HFF-Myc (cell line): ENCODE data around the gene PLEKHB1.

Experiments
- DNase-seq: peaks from one replicate; pipeline ENCODE4 v3.0.0-alpha.2; 2011; ENCODE audit warnings: low read depth; ENCODE audit errors: extremely low read depth
- H3K4me3 ChIP-seq: replicated peaks from 2 replicates; pipeline ENCODE4 v1.5.1; 2011; ENCODE audit warnings: low read depth, mild to moderate bottlenecking, control low read depth, low read length
- TF ChIP-seq, protein P1 (sequence below): IDR thresholded peaks from 2 replicates; pipeline ENCODE4 v1.5.1; 2012; ENCODE audit warnings: mild to moderate bottlenecking, low read depth, low read length, control low read depth; ENCODE audit errors: missing control alignments

Gene PLEKHB1

DNA sequence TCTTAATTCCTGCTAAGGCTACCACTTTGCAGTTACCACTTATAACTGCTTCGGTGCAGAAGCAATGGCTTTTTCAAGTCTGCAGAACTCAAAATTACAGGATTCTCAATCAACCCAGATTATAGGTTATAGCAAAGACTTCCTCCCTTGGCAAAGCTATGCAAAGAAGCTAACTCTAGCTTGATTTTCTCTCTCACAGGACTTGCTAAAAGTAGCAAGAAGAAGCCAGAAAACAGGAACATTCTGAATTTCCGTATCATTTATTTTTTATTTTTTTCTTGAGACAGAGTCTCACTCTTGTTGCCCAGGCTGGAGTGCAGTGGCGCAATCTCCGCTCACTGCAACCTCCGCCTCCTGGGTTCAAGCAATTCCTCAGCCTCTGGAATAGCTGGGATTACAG lies 10.7 kb upstream of the PLEKHB1 start:
- H3K4me3 ChIP-seq: no peak overlapping the region
- no peak for DNase-seq
- TF ChIP-seq, protein P1, sequence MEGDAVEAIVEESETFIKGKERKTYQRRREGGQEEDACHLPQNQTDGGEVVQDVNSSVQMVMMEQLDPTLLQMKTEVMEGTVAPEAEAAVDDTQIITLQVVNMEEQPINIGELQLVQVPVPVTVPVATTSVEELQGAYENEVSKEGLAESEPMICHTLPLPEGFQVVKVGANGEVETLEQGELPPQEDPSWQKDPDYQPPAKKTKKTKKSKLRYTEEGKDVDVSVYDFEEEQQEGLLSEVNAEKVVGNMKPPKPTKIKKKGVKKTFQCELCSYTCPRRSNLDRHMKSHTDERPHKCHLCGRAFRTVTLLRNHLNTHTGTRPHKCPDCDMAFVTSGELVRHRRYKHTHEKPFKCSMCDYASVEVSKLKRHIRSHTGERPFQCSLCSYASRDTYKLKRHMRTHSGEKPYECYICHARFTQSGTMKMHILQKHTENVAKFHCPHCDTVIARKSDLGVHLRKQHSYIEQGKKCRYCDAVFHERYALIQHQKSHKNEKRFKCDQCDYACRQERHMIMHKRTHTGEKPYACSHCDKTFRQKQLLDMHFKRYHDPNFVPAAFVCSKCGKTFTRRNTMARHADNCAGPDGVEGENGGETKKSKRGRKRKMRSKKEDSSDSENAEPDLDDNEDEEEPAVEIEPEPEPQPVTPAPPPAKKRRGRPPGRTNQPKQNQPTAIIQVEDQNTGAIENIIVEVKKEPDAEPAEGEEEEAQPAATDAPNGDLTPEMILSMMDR: no peak

DNA sequence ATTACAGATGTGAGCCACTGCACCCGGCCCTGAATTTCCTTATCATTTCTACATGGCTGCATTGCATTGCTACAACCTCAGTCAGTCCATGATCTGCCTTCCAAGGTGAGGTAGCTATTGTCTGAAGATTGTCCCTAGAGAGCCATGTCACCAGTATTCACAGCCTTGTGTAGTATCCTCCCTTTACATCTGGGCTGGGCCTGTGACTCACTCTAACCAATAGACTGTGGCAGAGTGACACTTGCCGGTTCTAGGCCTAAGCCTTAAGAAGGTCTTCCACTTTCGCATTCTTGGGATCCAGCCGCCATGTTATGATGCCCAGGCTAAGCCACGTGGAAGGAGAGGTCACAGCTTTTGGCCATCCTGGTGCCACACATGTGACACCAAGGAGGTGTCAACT lies 10.1 kb upstream of the PLEKHB1 start:
- TF ChIP-seq, protein P1: no peak
- no peak for DNase-seq
- no peak overlapping the region for H3K4me3 ChIP-seq

DNA sequence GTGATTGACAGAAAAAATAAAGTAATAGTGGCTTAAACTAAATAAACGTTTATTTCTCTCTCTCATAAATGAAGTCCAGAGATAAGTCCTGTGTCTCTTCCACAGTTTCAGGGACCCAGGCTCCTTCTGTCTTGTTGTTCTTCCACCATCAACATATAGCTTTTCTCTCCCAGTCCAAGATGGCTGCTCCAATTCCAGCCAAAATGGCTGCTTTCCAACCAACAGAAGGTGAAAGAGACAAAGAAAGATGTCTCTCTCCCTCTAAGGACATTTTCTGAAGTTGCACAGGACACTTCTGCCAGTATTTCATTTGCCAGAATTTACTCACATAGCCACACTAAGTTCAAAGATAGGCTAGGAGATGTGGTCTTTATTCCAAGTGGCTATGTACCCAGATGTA lies 9.4 kb upstream of the PLEKHB1 start:
- H3K4me3 ChIP-seq: no peak overlapping the region
- no peak for DNase-seq
- TF ChIP-seq, protein P1: no peak

DNA sequence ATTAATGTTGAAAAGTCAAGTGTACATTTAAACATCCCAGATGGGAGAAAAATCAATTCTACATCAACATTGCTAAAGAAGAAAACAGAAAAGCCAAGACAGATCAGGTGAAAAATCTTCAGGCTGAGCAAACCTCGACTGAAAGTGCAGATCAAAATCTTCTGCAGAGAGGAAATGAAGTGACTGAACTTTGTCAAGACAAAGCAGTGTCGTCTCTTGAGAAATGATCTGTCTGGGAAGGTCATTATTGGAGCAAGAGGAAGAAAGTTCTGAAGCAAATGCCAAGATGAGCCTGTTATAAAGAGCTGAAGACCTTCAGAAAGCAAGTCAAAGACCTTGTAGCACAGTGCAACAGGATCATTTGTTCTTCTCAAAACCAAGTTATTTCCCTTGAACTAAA lies 5.8 kb upstream of the PLEKHB1 start:
- TF ChIP-seq, protein P1: no peak
- DNase-seq: no peak
- no peak overlapping the region for H3K4me3 ChIP-seq

DNA sequence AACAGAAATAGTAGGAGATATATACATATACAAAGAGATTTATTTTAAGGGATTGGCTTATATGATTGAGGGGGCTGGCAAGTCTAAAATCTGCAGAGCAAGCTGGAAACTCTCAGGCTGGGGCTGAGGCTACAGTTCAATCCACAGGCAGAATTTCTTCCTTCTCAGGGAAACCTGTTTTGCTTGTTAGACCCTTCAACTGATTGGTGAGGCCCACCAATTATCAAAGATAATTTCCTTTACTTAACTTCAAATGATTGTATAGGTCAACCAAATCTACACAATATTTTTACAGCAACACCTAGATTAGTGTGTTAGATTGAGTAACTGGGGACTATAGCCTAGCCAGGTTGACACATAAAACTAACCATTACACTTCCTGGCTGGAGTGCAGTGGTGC lies 4.7 kb upstream of the PLEKHB1 start:
- no peak for DNase-seq
- no peak overlapping the region for H3K4me3 ChIP-seq
- TF ChIP-seq, protein P1: no peak

DNA sequence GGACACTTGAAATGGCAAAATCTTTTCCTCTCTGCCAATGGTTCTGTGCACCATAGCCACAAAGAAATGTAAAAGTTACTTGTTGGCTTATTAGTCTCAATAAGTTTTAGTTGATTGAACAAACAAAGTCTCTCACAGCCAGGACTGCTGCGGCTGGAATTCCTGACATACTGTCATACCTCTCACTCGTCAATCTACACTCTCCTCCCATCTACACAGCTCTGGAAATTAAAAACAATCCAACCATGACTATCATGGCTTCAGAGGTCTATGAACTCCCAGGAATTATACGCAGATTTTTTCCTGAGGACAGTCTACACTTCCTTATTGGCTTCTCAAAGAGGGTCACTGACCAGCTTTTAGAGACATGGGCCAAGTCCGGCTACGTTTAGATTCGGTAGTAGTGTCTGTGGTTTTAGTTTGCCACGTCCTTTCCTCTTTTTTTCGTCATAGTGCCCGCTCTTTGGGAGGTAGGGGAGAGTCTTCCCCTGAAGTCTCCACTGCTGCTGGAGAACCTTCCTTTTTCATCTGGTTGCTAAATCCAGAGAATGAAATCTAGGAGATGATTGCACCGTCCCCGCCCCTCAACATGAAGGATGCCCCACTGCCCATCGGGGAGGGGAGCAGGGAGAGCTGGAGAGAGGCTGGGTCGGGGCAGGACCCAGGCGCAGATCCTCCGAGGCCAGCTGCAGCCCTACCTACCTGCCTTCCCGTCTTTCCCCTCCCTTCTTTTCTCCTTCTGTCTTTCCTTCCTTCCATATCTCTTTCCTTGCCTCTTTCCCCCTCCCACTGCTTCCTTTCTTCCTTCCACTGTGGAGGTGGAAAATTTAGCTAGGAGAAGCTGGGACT lies 1.0 kb upstream of the PLEKHB1 start:
- no peak for DNase-seq
- TF ChIP-seq, protein P1: no peak
- H3K4me3 ChIP-seq: no peak overlapping the region
